Esophagus muscularis mucosa (tissue), 3 donors: ENCODE results near the gene NDUFV1.

ENCODE experiments used
- POLR2AphosphoS5 ChIP-seq, 2 donors: sonication (generic); formaldehyde crosslinking; IDR thresholded peaks; one replicate each; pipeline ENCODE4 v1.6.1; 2017; ENCODE audit warnings: antibody characterized with exemption in 2 of 2
- TF ChIP-seq, protein P1 (sequence below), 3 experiments: fragments of 200-600 bp in 2 of 3; fragments of 450-650 bp in 1 of 3; sonication (generic) in 2 of 3; IDR thresholded peaks; one replicate each; pipeline ENCODE4 v1.5.1; 2017 to 2019; ENCODE audit warnings: antibody characterized with exemption in 3 of 3, mild to moderate bottlenecking in 2 of 3, moderate library complexity in 1 of 3

DNA sequence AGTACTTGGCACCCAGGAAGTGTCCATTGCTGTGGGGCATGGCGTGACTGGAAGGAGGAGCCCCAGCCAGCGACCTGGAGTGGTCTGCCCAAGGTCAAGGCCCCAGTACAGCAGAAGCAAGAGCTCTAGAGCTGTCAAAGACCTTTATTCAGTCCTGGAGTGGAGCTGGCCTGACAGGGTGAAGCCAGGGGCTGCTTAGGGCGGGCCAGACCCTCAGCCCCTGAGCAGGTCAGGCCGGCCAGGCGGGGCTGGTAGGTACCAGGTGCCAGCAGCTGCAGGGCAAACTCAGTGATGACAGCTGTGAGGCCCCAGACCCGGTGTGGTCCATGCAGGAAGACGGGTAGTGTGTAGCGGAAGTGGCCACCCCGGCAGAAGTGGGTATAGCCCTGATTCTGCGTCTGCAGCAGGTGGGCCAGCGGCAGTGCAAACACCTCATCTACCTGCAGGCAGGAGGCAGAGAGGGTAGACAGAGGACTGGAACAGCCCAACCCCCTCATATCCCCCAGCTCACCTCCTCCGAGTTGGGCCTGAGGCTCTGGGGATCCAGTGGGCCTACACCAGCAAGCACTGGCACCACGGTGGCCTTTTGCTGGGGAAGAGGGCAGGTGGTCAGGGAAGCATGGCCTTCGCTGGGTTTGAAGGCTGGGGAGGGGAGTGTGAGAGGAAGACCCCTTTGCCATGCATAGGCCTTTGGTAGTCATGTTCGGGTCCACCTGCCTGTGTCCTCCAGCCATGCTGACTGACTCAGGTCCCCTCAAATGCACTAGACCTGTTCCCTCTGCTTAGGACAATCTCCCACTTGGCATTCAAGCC is 21.3 kb downstream of the NDUFV1 start:
- no peak for TF ChIP-seq POLR2AphosphoS5 (IDR thresholded peaks at IDR 0.05)
- TF ChIP-seq, protein P1, sequence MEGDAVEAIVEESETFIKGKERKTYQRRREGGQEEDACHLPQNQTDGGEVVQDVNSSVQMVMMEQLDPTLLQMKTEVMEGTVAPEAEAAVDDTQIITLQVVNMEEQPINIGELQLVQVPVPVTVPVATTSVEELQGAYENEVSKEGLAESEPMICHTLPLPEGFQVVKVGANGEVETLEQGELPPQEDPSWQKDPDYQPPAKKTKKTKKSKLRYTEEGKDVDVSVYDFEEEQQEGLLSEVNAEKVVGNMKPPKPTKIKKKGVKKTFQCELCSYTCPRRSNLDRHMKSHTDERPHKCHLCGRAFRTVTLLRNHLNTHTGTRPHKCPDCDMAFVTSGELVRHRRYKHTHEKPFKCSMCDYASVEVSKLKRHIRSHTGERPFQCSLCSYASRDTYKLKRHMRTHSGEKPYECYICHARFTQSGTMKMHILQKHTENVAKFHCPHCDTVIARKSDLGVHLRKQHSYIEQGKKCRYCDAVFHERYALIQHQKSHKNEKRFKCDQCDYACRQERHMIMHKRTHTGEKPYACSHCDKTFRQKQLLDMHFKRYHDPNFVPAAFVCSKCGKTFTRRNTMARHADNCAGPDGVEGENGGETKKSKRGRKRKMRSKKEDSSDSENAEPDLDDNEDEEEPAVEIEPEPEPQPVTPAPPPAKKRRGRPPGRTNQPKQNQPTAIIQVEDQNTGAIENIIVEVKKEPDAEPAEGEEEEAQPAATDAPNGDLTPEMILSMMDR (IDR thresholded peaks at IDR 0.05) = no peak
